ENCODE results near the gene PAX5.

Gene PAX5

GRCh38 chr9:36939655-36940499, 94.2 kb downstream of the PAX5 start:
- Histone ChIP-seq H3K27me3 (no peaks in the 10 kb centered on the region), H3K4me1 (peaks cover 0 to 27% (median 3%) of the 10 kb centered on the region in 10 experiments; a peak in 9 of 20 replicates), H3K4me3 (no peak overlapping the region), H3K9ac (no peak overlapping the region), H3K9me3 (replicated peaks in 1 of 11) (no peaks in the 10 kb centered on the region), H3K36me3 (peaks cover 0 to 99% (median 82%) of the 10 kb centered on the region in 11 experiments; a peak in 16 of 22 replicates), H4K20me1 (peaks cover 0 to 96% (median 67%) of the 10 kb centered on the region in 11 experiments; a peak in 14 of 22 replicates), H3K4me2 (peak overlapping the region in 4 of 11 experiments; percentile 30 to 48 (median 38); a peak in 5 of 22 replicates), H3K27ac (no peak overlapping the region)
- TF ChIP-seq Cebpa-rat (IDR thresholded peaks at IDR 0.05), result no peak

GRCh38 chr9:36939214-36939613, 94.9 kb downstream of the PAX5 start:
- Histone ChIP-seq H3K27me3 (no peaks in the 10 kb centered on the region), H3K4me2 (peak overlapping the region in 4 of 11 experiments; percentile 30 to 48 (median 38); a peak in 5 of 22 replicates), H3K4me1 (peaks cover 0 to 27% (median 6%) of the 10 kb centered on the region in 10 experiments; a peak in 10 of 20 replicates), H4K20me1 (peaks cover 0 to 96% (median 66%) of the 10 kb centered on the region in 11 experiments; a peak in 14 of 22 replicates), H3K4me3 (no peak overlapping the region), H3K27ac (peak overlapping the region in 2 of 11 experiments; percentile 22 to 48; a peak in 2 of 22 replicates), H3K9me3 (replicated peaks in 1 of 11) (no peaks in the 10 kb centered on the region), H3K36me3 (peaks cover 0 to 99% (median 82%) of the 10 kb centered on the region in 11 experiments; a peak in 16 of 22 replicates), H3K9ac (peak overlapping the region in 1 of 11 experiments; percentile 14; a peak in 1 of 22 replicates)
- no peak for TF ChIP-seq Cebpa-rat (IDR thresholded peaks at IDR 0.05)

- TF ChIP-seq Cebpa-rat (IDR thresholded peaks at IDR 0.05), result no peak
- Histone ChIP-seq H3K4me1 (peaks cover 0 to 27% (median 6%) of the 10 kb centered on the region in 10 experiments; a peak in 10 of 20 replicates), H3K36me3 (peaks cover 0 to 99% (median 82%) of the 10 kb centered on the region in 11 experiments; a peak in 16 of 22 replicates), H4K20me1 (peaks cover 0 to 96% (median 65%) of the 10 kb centered on the region in 11 experiments; a peak in 14 of 22 replicates), H3K4me2 (peak overlapping the region in 3 of 11 experiments; percentile 38 to 48 (median 38); a peak in 3 of 22 replicates), H3K4me3 (no peak overlapping the region), H3K9ac (0 out of 22 replicates have a peak overlapping the region, but pooled peaks of 1 of the 11 experiments have one; percentile 14), H3K9me3 (replicated peaks in 1 of 11) (peaks cover 0 to 1% (median 0%) of the 10 kb centered on the region in 11 experiments; a peak in 1 of 22 replicates), H3K27me3 (no peaks in the 10 kb centered on the region), H3K27ac (no peak overlapping the region; a peak in 1 of 22 replicates)
Observed at GRCh38 chr9:36938617-36939016, 95.5 kb downstream of the PAX5 start.

- no peak overlapping the region for H3K4me3 ChIP-seq
- H3K9me3 ChIP-seq (replicated peaks in 1 of 11), result peaks cover 0 to 8% (median 0%) of the 10 kb centered on the region in 11 experiments; a peak in 5 of 22 replicates
- H4K20me1 ChIP-seq, result peaks cover 0 to 96% (median 62%) of the 10 kb centered on the region in 11 experiments; a peak in 14 of 22 replicates
- H3K4me2 ChIP-seq, result no peak overlapping the region
- no peak overlapping the region for H3K9ac ChIP-seq
- peaks cover 0 to 27% (median 6%) of the 10 kb centered on the region in 10 experiments; a peak in 10 of 20 replicates for H3K4me1 ChIP-seq
- no peak overlapping the region for H3K27ac ChIP-seq
- peaks cover 0 to 99% (median 82%) of the 10 kb centered on the region in 11 experiments; a peak in 16 of 22 replicates for H3K36me3 ChIP-seq
- H3K27me3 ChIP-seq, result no peaks in the 10 kb centered on the region
- TF ChIP-seq Cebpa-rat (IDR thresholded peaks at IDR 0.05), result no peak
Observed at GRCh38 chr9:36937951-36938350, 96.1 kb downstream of the PAX5 start.

- H3K27me3 ChIP-seq, result no peaks in the 10 kb centered on the region
- TF ChIP-seq Cebpa-rat (IDR thresholded peaks at IDR 0.05), result no peak
Observed at GRCh38 chr9:36937346-36937745, 96.7 kb downstream of the PAX5 start.

GRCh38 chr9:36936498-36936831, 97.6 kb downstream of the PAX5 start:
- Histone ChIP-seq H3K9me3 (replicated peaks in 1 of 11) (peaks cover 0 to 20% (median 8%) of the 10 kb centered on the region in 11 experiments; a peak in 12 of 22 replicates), H3K9ac (no peak overlapping the region), H3K27ac (no peak overlapping the region), H3K36me3 (peaks cover 0 to 100% (median 85%) of the 10 kb centered on the region in 11 experiments; a peak in 16 of 22 replicates), H4K20me1 (peaks cover 0 to 99% (median 51%) of the 10 kb centered on the region in 11 experiments; a peak in 15 of 22 replicates), H3K4me3 (no peak overlapping the region), H3K4me1 (peaks cover 0 to 27% (median 6%) of the 10 kb centered on the region in 10 experiments; a peak in 11 of 20 replicates), H3K27me3 (no peaks in the 10 kb centered on the region), H3K4me2 (no peak overlapping the region)
- no peak for TF ChIP-seq Cebpa-rat (IDR thresholded peaks at IDR 0.05)

More at GRCh38 chr9:36937346-36937745, 96.7 kb downstream of the PAX5 start:
- no peak overlapping the region for H3K27ac ChIP-seq
- no peak overlapping the region for H3K9ac ChIP-seq
- peaks cover 0 to 99% (median 82%) of the 10 kb centered on the region in 11 experiments; a peak in 16 of 22 replicates for H3K36me3 ChIP-seq
- H4K20me1 ChIP-seq, result peaks cover 0 to 96% (median 56%) of the 10 kb centered on the region in 11 experiments; a peak in 14 of 22 replicates
- H3K9me3 ChIP-seq (replicated peaks in 1 of 11), result peaks cover 0 to 14% (median 5%) of the 10 kb centered on the region in 11 experiments; a peak in 12 of 22 replicates
- H3K4me2 ChIP-seq, result no peak overlapping the region
- H3K4me1 ChIP-seq, result peaks cover 0 to 27% (median 6%) of the 10 kb centered on the region in 10 experiments; a peak in 10 of 20 replicates
- H3K4me3 ChIP-seq, result no peak overlapping the region

- H3K27ac ChIP-seq, result no peak overlapping the region
- no peak for TF ChIP-seq Cebpa-rat (IDR thresholded peaks at IDR 0.05)
- H3K4me2 ChIP-seq, result no peak overlapping the region
- H3K4me3 ChIP-seq, result no peak overlapping the region
- H3K4me1 ChIP-seq, result peaks cover 1 to 24% (median 7%) of the 10 kb centered on the region in 10 experiments; a peak in 17 of 20 replicates
- no peak overlapping the region for H3K9ac ChIP-seq
- H3K36me3 ChIP-seq, result peaks cover 0 to 100% (median 84%) of the 10 kb centered on the region in 11 experiments; a peak in 16 of 22 replicates
- no peaks in the 10 kb centered on the region; a peak in 1 of 22 replicates for H3K27me3 ChIP-seq
- peaks cover 0 to 99% (median 55%) of the 10 kb centered on the region in 11 experiments; a peak in 15 of 22 replicates for H4K20me1 ChIP-seq
- peaks cover 0 to 20% (median 8%) of the 10 kb centered on the region in 11 experiments; a peak in 12 of 22 replicates for H3K9me3 ChIP-seq (replicated peaks in 1 of 11)
Observed at GRCh38 chr9:36935768-36936497, 98.1 kb downstream of the PAX5 start.

GRCh38 chr9:36935332-36935731, 98.7 kb downstream of the PAX5 start:
- H3K36me3 ChIP-seq, result peaks cover 0 to 100% (median 84%) of the 10 kb centered on the region in 11 experiments; a peak in 16 of 22 replicates
- no peak overlapping the region for H3K4me3 ChIP-seq
- peaks cover 0 to 20% (median 8%) of the 10 kb centered on the region in 11 experiments; a peak in 12 of 22 replicates for H3K9me3 ChIP-seq (replicated peaks in 1 of 11)
- H4K20me1 ChIP-seq, result peaks cover 0 to 99% (median 61%) of the 10 kb centered on the region in 11 experiments; a peak in 15 of 22 replicates
- TF ChIP-seq Cebpa-rat (IDR thresholded peaks at IDR 0.05), result no peak
- peaks cover 7 to 26% (median 12%) of the 10 kb centered on the region in 10 experiments for H3K4me1 ChIP-seq
- H3K9ac ChIP-seq, result no peak overlapping the region
- no peak overlapping the region for H3K27ac ChIP-seq
- no peak overlapping the region for H3K4me2 ChIP-seq
- no peaks in the 10 kb centered on the region; a peak in 1 of 22 replicates for H3K27me3 ChIP-seq
